HFFc6 (cell line): ENCODE results near the gene ZSCAN21. TPM values are rescaled to one million over a fixed set of nuclear protein-coding genes. Genes with fewer than 3 reads are reported as not detected.

Experiments
- DNase-seq: peaks from one replicate; pipeline ENCODE4 v3.0.0-alpha.2; 2018
- H3K27ac Mint-ChIP-seq: 2 replicates; pipeline ENCODE4 v1.8.0; 2020; ENCODE audit warnings: mild to moderate bottlenecking, mixed read lengths
- H3K27me3 Mint-ChIP-seq: 2 replicates; pipeline ENCODE4 v1.8.0; 2021; ENCODE audit warnings: mild to moderate bottlenecking, moderate library complexity, mixed read lengths; ENCODE audit not compliant: insufficient read depth
- H3K36me3 Mint-ChIP-seq: 2 replicates; pipeline ENCODE4 v1.8.0; 2021; ENCODE audit warnings: low read depth, mixed read lengths
- H3K4me1 Mint-ChIP-seq: 2 replicates; pipeline ENCODE4 v1.8.0; 2020; ENCODE audit warnings: low read depth, mixed read lengths
- H3K4me3 Mint-ChIP-seq: 2 replicates; pipeline ENCODE4 v1.8.0; 2020; ENCODE audit warnings: mild to moderate bottlenecking, moderate library complexity, mixed read lengths
- H3K9me3 Mint-ChIP-seq: 2 replicates; pipeline ENCODE4 v1.8.0; 2020; ENCODE audit warnings: mild to moderate bottlenecking, mixed read lengths
- total RNA-seq, 6 experiments: library from RNA; stranded (reverse); fragmentation: NEBNext Ultra II Directional; extraction: Animal tissue kit (Norgen Biotek cat#: 25700); gene quantifications; 2 replicates in 1 of 6; 3 replicates in 5 of 6; pipeline ENCODE4 v1.2.3, GENCODE V29; 2021
- TF ChIP-seq, protein P1 (sequence below): fragments of 200-600 bp; sonication (generic); IDR thresholded peaks from 2 replicates; pipeline ENCODE4 v1.5.0; 2021; ENCODE audit warnings: antibody characterized with exemption, mild to moderate bottlenecking

Gene ZSCAN21
- total RNA-seq, 6 experiments from 2014 or later = 8.2 to 9.8 (median 9.2) TPM

DNA sequence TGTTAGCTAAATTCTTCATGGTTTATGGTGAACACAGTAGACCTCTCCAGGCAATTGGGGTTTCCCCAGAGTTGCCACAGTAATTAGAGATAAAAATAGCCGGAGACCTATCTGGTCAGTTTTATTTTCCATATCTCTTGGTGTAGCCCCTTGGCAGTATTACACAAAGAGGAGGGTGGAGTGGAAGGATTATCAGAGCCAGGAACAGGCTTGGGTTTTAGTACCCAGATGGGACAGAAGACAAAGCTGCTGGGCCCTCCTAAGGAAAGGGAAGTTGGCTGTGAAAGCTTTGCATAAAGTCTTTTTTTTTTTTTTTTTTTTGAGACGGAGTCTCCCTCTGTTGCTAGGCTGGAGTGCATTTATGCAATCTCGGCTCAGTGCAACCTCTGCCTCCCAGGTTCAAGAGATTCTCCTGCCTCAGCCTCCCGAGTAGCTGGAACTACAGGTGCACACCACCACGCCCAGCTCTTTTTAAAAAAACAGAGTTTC lies 9.7 kb downstream of the ZSCAN21 start:
- Mint-ChIP-seq H3K9me3 (no peaks in the 10 kb centered on the region), H3K27me3 (peaks cover 3% of the 10 kb centered on the region), H3K27ac (no peak overlapping the region), H3K4me3 (no peak overlapping the region), H3K4me1 (no peaks in the 10 kb centered on the region), H3K36me3 (peaks cover 23% of the 10 kb centered on the region)
- DNase-seq = no peak
- TF ChIP-seq, protein P1, sequence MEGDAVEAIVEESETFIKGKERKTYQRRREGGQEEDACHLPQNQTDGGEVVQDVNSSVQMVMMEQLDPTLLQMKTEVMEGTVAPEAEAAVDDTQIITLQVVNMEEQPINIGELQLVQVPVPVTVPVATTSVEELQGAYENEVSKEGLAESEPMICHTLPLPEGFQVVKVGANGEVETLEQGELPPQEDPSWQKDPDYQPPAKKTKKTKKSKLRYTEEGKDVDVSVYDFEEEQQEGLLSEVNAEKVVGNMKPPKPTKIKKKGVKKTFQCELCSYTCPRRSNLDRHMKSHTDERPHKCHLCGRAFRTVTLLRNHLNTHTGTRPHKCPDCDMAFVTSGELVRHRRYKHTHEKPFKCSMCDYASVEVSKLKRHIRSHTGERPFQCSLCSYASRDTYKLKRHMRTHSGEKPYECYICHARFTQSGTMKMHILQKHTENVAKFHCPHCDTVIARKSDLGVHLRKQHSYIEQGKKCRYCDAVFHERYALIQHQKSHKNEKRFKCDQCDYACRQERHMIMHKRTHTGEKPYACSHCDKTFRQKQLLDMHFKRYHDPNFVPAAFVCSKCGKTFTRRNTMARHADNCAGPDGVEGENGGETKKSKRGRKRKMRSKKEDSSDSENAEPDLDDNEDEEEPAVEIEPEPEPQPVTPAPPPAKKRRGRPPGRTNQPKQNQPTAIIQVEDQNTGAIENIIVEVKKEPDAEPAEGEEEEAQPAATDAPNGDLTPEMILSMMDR = no peak

DNA sequence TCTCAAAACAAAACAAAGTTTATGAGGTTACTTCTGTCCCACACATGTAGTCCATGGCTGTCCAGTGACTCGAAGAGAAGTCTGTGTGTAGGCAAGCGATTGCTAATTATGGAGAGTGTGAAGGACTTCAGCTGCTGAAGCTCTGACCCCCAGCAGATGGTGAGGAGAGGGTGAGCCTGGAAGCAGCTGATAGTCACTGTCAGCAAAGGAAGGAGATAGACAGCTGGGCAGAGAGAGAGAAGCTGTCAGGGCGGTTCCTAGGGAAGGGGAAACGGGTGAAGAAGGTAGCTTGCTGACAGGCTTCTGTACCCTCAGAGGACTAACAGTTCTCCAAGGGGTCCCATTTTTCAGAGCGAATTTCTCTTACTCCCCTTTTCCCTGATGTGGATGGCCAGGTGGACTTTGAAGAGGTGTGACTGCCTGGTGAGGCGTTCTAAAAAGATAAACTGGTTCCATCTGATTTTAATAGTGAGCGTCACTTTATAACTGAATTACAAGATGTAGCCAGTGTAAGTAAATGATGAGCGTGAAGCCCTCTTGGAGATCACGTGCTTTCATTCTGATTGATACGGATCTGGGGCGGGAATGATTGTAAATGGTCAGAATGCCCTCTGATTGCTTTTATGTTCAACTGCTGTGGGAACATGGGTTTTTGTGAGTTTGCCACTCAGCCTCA lies 12.1 kb downstream of the ZSCAN21 start:
- H3K27ac Mint-ChIP-seq = no peak overlapping the region
- DNase-seq = no peak
- no peak overlapping the region for H3K4me3 Mint-ChIP-seq
- peaks cover 32% of the 10 kb centered on the region for H3K36me3 Mint-ChIP-seq
- peaks cover 3% of the 10 kb centered on the region for H3K27me3 Mint-ChIP-seq
- TF ChIP-seq, protein P1 = no peak
- peaks cover 7% of the 10 kb centered on the region for H3K4me1 Mint-ChIP-seq
- no peaks in the 10 kb centered on the region for H3K9me3 Mint-ChIP-seq

DNA sequence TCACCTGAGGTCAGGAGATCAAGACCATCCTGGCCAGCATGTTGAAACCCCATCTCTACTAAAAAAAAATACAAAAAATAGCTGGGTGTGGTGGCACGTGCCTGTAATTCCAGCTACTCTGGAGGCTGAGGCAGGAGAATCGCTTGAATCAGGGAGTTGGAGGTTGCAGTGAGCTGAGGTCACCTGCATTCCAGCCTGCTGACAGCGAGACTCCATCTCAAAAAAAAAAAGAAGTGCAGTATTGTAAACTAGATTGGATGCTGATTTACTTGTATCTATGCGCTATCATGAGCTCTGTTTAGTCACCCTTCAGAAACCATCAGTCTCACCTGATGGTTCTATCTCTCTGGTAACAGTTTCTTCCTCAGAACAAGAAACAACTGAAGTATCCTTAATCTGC lies 13.8 kb downstream of the ZSCAN21 start:
- TF ChIP-seq, protein P1 = no peak
- Mint-ChIP-seq H3K36me3 (peaks cover 38% of the 10 kb centered on the region), H3K4me3 (no peak overlapping the region), H3K9me3 (no peaks in the 10 kb centered on the region), H3K27ac (no peak overlapping the region), H3K27me3 (peaks cover 3% of the 10 kb centered on the region; the same call in 1 of the 2 replicates), H3K4me1 (peaks cover 7% of the 10 kb centered on the region)
- no peak for DNase-seq

DNA sequence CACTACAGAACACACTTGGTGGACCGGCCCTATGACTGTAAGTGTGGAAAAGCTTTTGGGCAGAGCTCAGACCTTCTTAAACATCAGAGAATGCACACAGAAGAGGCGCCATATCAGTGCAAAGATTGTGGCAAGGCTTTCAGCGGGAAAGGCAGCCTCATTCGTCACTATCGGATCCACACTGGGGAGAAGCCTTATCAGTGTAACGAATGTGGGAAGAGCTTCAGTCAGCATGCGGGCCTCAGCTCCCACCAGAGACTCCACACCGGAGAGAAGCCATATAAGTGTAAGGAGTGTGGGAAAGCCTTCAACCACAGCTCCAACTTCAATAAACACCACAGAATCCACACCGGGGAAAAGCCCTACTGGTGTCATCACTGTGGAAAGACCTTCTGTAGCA lies 14.6 kb downstream of the ZSCAN21 start:
- H3K4me3 Mint-ChIP-seq = no peak overlapping the region
- no peak overlapping the region for H3K27ac Mint-ChIP-seq
- DNase-seq = no peak
- TF ChIP-seq, protein P1 = no peak
- H3K36me3 Mint-ChIP-seq = peaks cover 38% of the 10 kb centered on the region
- H3K9me3 Mint-ChIP-seq = no peaks in the 10 kb centered on the region
- peaks cover 7% of the 10 kb centered on the region for H3K4me1 Mint-ChIP-seq
- H3K27me3 Mint-ChIP-seq = peaks cover 3% of the 10 kb centered on the region; the same call in 1 of the 2 replicates

DNA sequence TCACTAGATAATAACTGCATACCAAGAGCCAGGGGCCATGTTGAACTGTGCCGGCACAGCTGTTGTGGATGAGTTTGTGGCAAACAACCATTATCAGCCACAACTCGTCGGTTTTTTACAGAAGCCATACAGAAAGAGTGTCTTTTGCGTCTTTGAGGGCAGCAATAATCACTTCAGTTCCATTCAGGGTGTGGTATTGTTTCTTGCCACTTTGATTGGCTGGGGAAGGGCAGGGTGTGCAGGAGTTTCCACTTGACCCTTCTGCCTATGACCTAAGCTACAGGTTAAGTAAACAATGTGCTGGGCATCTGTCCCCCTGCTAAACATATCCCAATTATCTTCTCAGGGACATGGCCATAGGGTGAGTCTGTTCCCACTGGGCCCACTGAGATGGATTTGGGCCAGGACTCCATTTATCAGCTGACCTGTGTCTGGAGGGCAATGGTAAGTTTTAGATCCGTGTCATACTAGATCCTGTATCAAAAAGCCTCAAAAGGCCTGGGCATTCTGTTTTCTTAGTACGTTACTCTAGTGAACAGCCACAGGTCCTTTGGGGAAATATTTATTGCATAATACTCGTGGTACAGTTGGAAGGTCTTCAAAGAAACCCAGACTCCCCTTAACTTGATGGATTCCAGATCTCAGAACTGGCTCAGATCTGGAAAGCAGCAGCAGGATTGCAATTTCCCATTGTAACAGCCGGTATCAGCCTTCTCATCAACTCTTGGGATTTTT lies 16.0 kb downstream of the ZSCAN21 start:
- peak; percentile 54 for DNase-seq
- H3K4me1 Mint-ChIP-seq = peaks cover 7% of the 10 kb centered on the region
- H3K4me3 Mint-ChIP-seq = no peak overlapping the region
- peak overlapping the region; percentile 38; the same call in 1 of the 2 replicates for H3K27ac Mint-ChIP-seq
- TF ChIP-seq, protein P1 = no peak
- H3K36me3 Mint-ChIP-seq = peaks cover 45% of the 10 kb centered on the region
- H3K27me3 Mint-ChIP-seq = peaks cover 3% of the 10 kb centered on the region; the same call in 1 of the 2 replicates
- H3K9me3 Mint-ChIP-seq = peaks cover 11% of the 10 kb centered on the region
